PC-9 (cell line): ENCODE data around the gene JUNB.

Source experiments
- CTCF ChIP-seq: fragments of 200-600 bp; sonication (generic); conservative IDR thresholded peaks from 2 replicates; pipeline ENCODE4 v1.6.1; 2017; ENCODE audit warnings: mixed run types, antibody characterized with exemption, mild to moderate bottlenecking, moderate library complexity
- EZH2 ChIP-seq: fragments of 200-600 bp; sonication (generic); IDR thresholded peaks from 2 replicates; pipeline ENCODE4 v1.8.0; 2017; ENCODE audit warnings: antibody characterized with exemption, low read depth

GRCh38 chr19:12752056-12752781 lies 39.1 kb upstream of the JUNB start:
- no peak for TF ChIP-seq CTCF
- no peak for TF ChIP-seq EZH2
